Pulmonary artery endothelial cell (primary cell): ENCODE results near the gene FTO. TPM values are rescaled to one million over a fixed set of nuclear protein-coding genes. Genes with fewer than 3 reads are reported as not detected.

Source experiments
- DNase-seq: peaks from one replicate; pipeline ENCODE4 v3.0.0-alpha.2; 2011; ENCODE audit warnings: low read depth, low spot score
- total RNA-seq: library from RNA; depleted of rRNA; stranded (reverse); fragments of >200 nt; gene quantifications from 2 replicates; pipeline ENCODE4 v1.2.3, GENCODE V29; 2014

FTO gene
- total RNA-seq, 1 donor from 2014 or later = 57.4 TPM

- DNase-seq = no peak
Observed at GRCh38 chr16:54148974-54149373, 445.0 kb downstream of the FTO start.

- DNase-seq = no peak
Observed at GRCh38 chr16:54150861-54151260, 446.9 kb downstream of the FTO start.

GRCh38 chr16:54152362-54153239, 448.6 kb downstream of the FTO start:
- DNase-seq = no peak

GRCh38 chr16:54153240-54153934, 449.4 kb downstream of the FTO start:
- DNase-seq = no peak

GRCh38 chr16:54156349-54156748, 452.4 kb downstream of the FTO start:
- DNase-seq = no peak

- no peak for DNase-seq
Observed at GRCh38 chr16:54158986-54159385, 455.0 kb downstream of the FTO start.

GRCh38 chr16:54159490-54160080, 455.6 kb downstream of the FTO start:
- DNase-seq = no peak

- DNase-seq = no peak
Observed at GRCh38 chr16:54160252-54160860, 456.4 kb downstream of the FTO start.

GRCh38 chr16:54160939-54161897, 457.3 kb downstream of the FTO start:
- no peak for DNase-seq

- DNase-seq = no peak
Observed at GRCh38 chr16:54163197-54163843, 459.4 kb downstream of the FTO start.

- no peak for DNase-seq
Observed at GRCh38 chr16:54164789-54165173, 460.8 kb downstream of the FTO start.

- no peak for DNase-seq
Observed at GRCh38 chr16:54165174-54165911, 461.4 kb downstream of the FTO start.

- DNase-seq = no peak
Observed at GRCh38 chr16:54165912-54166865, 462.2 kb downstream of the FTO start.

- no peak for DNase-seq
Observed at GRCh38 chr16:54169112-54169511, 465.2 kb downstream of the FTO start.

GRCh38 chr16:54171626-54172537, 467.9 kb downstream of the FTO start:
- DNase-seq = no peak

GRCh38 chr16:54173490-54173889, 469.5 kb downstream of the FTO start:
- DNase-seq = no peak

GRCh38 chr16:54174201-54174600, 470.2 kb downstream of the FTO start:
- DNase-seq = no peak
